ENCODE results near the gene EGF.

The EGF gene

GRCh38 chr4:110009550-110009949 lies 96.9 kb downstream of the EGF start:
- no peaks in the 10 kb centered on the region for H3K36me3 ChIP-seq (ENCODE audit: low read length)
- H4K20me1 ChIP-seq (ENCODE audit: low read depth, low read length): no peaks in the 10 kb centered on the region
- no peaks in the 10 kb centered on the region for H3K27me3 ChIP-seq (ENCODE audit: low read length)
- H3F3A ChIP-seq (ENCODE audit: insufficient read depth): no peaks in the 10 kb centered on the region
- H3K9me2 ChIP-seq (replicated peaks; ENCODE audit: insufficient read depth, low read length): no peaks in the 10 kb centered on the region
- no peak overlapping the region for H3K27ac ChIP-seq (ENCODE audit: low read depth, low read length)
- H3K4me3 ChIP-seq (ENCODE audit: insufficient read depth, low read length, poor library complexity, severe bottlenecking): no peak overlapping the region
- H3K9me3 ChIP-seq (ENCODE audit: insufficient read depth, low read length): no peaks in the 10 kb centered on the region
- H2AFZ ChIP-seq (ENCODE audit: low read depth, low read length, severe bottlenecking): no peak overlapping the region
- no peak overlapping the region for H3K9ac ChIP-seq (ENCODE audit: low read length)
- TF ChIP-seq CTCF (IDR thresholded peaks at IDR 0.05; ENCODE audit: insufficient read depth, low read length, poor library complexity, severe bottlenecking) (no peak), EZH2phosphoT487 (conservative IDR thresholded peaks at IDR 0.05; ENCODE audit: low read length) (no peak)
- no peaks in the 10 kb centered on the region for H3K79me2 ChIP-seq (ENCODE audit: insufficient read depth, low read length)
- H3K4me2 ChIP-seq (ENCODE audit: low read depth, low read length, poor library complexity, severe bottlenecking): no peak overlapping the region

- no peak overlapping the region for H3K4me3 ChIP-seq (ENCODE audit: insufficient read depth, low read length, poor library complexity, severe bottlenecking)
- H3K4me2 ChIP-seq (ENCODE audit: low read depth, low read length, poor library complexity, severe bottlenecking): no peak overlapping the region
- no peak overlapping the region for H3K9ac ChIP-seq (ENCODE audit: low read length)
- H3K9me2 ChIP-seq (replicated peaks; ENCODE audit: insufficient read depth, low read length): no peaks in the 10 kb centered on the region
- H3K79me2 ChIP-seq (ENCODE audit: insufficient read depth, low read length): no peaks in the 10 kb centered on the region
- H3F3A ChIP-seq (ENCODE audit: insufficient read depth): no peaks in the 10 kb centered on the region
- H4K20me1 ChIP-seq (ENCODE audit: low read depth, low read length): no peaks in the 10 kb centered on the region
- H3K27me3 ChIP-seq (ENCODE audit: low read length): no peaks in the 10 kb centered on the region
- no peak overlapping the region for H3K27ac ChIP-seq (ENCODE audit: low read depth, low read length)
- H2AFZ ChIP-seq (ENCODE audit: low read depth, low read length, severe bottlenecking): no peak overlapping the region
- H3K9me3 ChIP-seq (ENCODE audit: insufficient read depth, low read length): no peaks in the 10 kb centered on the region
- H3K36me3 ChIP-seq (ENCODE audit: low read length): no peaks in the 10 kb centered on the region
- TF ChIP-seq CTCF (IDR thresholded peaks at IDR 0.05; ENCODE audit: insufficient read depth, low read length, poor library complexity, severe bottlenecking) (no peak), EZH2phosphoT487 (conservative IDR thresholded peaks at IDR 0.05; ENCODE audit: low read length) (no peak)
Measured at GRCh38 chr4:110010797-110011196, 98.1 kb downstream of the EGF start.

- no peak overlapping the region for H2AFZ ChIP-seq (ENCODE audit: low read depth, low read length, severe bottlenecking)
- H3K27me3 ChIP-seq (ENCODE audit: low read length): no peaks in the 10 kb centered on the region
- no peak overlapping the region for H3K4me3 ChIP-seq (ENCODE audit: insufficient read depth, low read length, poor library complexity, severe bottlenecking)
- H3K9me2 ChIP-seq (replicated peaks; ENCODE audit: insufficient read depth, low read length): no peaks in the 10 kb centered on the region
- H4K20me1 ChIP-seq (ENCODE audit: low read depth, low read length): no peaks in the 10 kb centered on the region
- no peaks in the 10 kb centered on the region for H3K36me3 ChIP-seq (ENCODE audit: low read length)
- no peak for TF ChIP-seq CTCF (IDR thresholded peaks at IDR 0.05; ENCODE audit: insufficient read depth, low read length, poor library complexity, severe bottlenecking)
- TF ChIP-seq EZH2phosphoT487 (conservative IDR thresholded peaks at IDR 0.05; ENCODE audit: low read length): no peak
- H3K27ac ChIP-seq (ENCODE audit: low read depth, low read length): no peak overlapping the region
- no peak overlapping the region for H3K4me2 ChIP-seq (ENCODE audit: low read depth, low read length, poor library complexity, severe bottlenecking)
- no peak overlapping the region for H3K9ac ChIP-seq (ENCODE audit: low read length)
- H3F3A ChIP-seq (ENCODE audit: insufficient read depth): no peaks in the 10 kb centered on the region
- no peaks in the 10 kb centered on the region for H3K9me3 ChIP-seq (ENCODE audit: insufficient read depth, low read length)
- H3K79me2 ChIP-seq (ENCODE audit: insufficient read depth, low read length): no peaks in the 10 kb centered on the region
Measured at GRCh38 chr4:110012917-110013316, 100.2 kb downstream of the EGF start.

Measured in SU-DHL-6 (cell line).